GM12872 (cell line): ENCODE results near the gene LRRC41.

Source experiments
- TF ChIP-seq, protein P1 (sequence below): IDR thresholded peaks from 3 replicates; pipeline ENCODE4 v1.5.1; 2011; ENCODE audit warnings: low read depth, mild to moderate bottlenecking, low read length, moderate library complexity; ENCODE audit not compliant: insufficient read depth

The LRRC41 gene

DNA sequence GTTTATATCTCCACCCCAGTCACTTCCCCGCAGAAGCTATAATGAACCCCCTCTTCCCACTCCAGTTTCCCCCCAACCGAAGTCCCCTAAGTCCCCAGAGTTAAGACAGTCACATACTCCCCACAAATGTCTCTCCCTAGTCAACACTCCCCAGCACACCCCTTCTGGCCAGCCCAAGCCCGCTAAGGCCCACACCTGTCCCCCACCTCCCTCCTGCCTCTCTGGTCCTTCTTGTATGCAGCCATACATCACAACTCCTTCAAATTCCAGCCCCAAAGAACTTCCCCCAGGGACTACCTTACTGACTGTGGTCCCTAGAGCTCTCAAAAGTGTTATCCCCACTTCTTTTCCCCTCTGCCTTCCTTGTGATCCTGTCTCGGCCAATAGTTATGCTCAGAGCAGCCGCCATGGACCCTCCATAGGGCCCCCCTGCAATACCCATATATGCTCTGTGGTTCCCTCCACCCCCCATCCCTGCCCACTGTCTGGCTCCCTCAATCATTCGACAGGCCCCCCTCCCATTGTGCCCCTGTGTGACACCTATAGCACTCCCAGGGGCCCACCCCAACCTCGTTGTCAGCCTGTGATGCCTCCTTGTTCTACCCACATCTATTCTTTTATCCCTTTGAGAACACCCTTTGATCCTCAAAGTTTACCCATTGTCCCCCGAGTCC is 39.4 kb upstream of the LRRC41 start:
- TF ChIP-seq, protein P1, sequence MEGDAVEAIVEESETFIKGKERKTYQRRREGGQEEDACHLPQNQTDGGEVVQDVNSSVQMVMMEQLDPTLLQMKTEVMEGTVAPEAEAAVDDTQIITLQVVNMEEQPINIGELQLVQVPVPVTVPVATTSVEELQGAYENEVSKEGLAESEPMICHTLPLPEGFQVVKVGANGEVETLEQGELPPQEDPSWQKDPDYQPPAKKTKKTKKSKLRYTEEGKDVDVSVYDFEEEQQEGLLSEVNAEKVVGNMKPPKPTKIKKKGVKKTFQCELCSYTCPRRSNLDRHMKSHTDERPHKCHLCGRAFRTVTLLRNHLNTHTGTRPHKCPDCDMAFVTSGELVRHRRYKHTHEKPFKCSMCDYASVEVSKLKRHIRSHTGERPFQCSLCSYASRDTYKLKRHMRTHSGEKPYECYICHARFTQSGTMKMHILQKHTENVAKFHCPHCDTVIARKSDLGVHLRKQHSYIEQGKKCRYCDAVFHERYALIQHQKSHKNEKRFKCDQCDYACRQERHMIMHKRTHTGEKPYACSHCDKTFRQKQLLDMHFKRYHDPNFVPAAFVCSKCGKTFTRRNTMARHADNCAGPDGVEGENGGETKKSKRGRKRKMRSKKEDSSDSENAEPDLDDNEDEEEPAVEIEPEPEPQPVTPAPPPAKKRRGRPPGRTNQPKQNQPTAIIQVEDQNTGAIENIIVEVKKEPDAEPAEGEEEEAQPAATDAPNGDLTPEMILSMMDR, result no peak

DNA sequence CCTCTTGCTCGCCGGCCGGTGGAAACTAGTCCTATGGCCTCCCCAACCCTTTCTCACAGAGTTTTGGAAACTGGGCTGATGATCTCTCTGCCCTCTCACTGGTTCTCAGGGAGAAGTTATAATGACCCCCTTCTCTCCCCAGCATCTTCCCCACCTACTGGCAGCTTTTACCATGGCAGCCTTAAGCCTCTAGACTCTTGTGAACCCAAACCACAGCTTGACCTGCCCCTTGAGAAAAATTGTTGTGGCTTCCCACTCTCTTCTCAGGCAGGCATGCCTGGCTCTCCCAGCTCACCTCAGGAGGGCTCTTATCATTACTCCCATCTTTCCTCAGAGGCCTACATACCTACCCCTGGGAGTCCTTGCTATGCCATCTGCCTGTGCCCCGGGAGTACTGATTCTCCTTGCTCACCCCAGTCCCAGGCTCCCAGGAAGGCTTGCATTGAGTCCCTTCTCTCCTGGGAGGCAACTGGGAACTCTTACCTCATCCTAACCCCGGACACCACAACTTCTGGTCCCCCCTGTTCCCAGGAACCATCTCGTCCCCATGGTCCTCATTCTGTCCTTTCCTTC is 38.8 kb upstream of the LRRC41 start:
- TF ChIP-seq, protein P1, result peak; percentile 74

DNA sequence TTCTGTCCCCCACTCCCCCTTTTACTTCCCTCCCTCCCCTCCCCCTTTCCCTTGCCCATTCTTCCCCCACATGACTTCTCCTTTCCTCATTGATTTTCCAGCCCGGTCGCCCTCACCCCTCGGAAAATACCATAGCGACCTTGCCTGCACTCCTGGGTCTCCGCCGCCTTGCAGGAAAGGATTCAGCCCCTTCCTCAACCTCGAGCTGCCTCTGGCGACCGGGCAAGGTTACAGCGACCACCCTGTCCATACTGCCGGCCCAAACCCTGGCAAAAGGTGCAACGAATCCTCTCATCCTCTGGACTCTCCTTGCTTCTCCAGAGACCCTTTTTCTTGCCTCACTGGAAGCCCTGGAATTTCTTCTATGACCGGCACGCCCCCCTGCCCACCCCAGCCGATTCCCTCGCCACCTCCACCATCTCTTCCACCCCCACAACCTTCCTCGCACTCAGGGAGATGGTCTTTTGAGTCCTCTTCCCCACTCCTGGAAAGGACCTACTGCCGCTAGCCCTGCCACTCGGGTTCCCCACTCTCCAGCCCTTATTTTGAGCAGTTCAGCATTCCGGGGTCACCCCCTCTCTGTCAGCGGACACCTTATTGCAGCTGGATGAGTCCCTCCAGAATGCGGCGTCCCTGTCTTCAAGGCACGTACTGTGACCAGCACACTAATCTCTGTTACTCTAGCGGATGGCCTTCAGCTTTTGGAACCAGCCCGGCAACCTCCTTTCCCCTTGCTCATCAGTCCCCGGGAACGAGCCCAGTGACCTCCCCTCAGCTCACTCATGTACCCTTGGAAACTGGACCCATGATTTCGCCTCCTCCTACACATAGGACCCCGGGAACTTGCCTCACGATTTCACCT is 38.0 kb upstream of the LRRC41 start:
- TF ChIP-seq, protein P1, result no peak

DNA sequence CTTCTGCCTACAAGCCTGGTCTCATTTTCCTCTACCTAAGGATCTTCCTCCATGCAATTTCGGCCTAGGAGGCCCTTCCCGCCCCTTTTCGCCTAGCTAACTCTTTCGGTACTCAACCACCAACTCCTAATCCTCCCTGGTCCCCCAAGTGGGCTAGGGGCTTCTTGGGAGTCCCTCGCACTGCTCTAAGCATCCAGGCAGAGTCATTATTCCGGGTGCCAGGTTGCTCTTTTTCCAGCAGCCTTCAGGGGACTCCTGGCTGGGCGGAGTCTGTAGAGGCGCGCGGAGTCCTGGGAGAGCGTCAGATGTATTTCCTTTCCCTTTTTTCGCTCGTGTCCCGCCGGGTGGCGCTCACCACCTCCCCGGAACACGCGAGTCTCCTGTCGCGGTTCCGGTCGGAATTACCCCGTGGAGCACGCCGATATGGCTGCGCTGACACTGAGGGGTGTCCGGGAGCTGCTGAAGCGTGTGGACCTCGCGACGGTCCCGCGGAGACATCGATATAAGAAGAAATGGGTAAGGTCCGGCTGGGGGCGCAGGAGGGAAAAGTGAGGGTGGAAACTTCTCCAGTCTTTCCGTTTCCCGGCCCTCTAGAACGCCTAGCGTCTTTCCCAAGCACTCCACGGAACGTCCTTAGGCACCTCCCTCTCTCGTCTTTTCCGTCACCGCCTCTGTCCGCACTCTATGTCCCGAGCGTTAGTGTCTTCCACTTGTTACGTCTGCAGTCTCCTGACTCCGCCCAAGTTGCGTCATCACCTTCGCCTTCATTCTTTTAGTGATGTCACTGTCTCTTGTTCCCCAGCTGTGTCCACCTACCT is 37.2 kb upstream of the LRRC41 start, which contains the start of gene NSUN4:
Gene NSUN4 (plus strand): TSS at position 404 of the 818 bp plus-strand sequence. CDS start 20 bp downstream, at position 424.
- TF ChIP-seq, protein P1, result peak; percentile 75

DNA sequence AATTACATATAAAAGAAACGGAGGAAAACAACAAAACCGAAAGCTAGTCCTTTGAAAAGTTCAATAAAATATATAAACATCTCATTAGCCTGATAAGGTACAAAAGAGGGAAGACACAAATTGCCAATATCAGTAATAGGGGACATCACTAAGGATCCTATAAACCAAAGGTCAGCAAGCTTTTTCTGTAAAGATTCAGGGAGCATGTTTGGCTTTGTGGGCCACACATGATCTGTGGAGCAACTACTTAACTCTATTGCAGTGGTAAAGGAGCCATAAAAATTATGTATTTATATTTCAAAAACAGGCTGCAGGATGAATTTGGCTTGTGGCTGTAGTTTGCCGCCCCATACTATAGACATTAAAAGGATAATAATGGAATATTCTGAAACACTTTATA is 31.7 kb upstream of the LRRC41 start:
- TF ChIP-seq, protein P1, result no peak

DNA sequence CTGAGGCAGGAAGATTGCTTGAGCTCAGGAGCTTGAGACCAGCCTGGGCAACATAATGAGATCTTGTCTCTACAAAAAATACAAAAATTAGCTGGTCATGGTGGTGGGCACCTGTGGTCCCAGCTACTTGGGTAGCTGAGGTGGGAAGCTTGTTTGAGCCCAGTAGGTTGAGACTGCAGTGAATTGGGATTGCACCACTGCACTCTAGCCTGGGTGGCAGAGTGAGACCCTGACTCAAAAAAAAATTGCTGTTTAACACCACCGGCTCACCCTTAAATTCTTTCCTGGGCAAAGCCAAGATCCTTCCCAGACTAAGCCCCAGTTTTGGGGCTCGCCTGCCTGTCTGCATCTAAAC is 30.6 kb upstream of the LRRC41 start:
- TF ChIP-seq, protein P1, result no peak
